ENCODE results near the gene NPL. TPM values are rescaled to one million over a fixed set of nuclear protein-coding genes. Genes with fewer than 3 reads are reported as not detected.

Gene NPL
- total RNA-seq, 4 donors from 2014 or later, result 11.0 to 21.8 (median 16.8) TPM

DNA sequence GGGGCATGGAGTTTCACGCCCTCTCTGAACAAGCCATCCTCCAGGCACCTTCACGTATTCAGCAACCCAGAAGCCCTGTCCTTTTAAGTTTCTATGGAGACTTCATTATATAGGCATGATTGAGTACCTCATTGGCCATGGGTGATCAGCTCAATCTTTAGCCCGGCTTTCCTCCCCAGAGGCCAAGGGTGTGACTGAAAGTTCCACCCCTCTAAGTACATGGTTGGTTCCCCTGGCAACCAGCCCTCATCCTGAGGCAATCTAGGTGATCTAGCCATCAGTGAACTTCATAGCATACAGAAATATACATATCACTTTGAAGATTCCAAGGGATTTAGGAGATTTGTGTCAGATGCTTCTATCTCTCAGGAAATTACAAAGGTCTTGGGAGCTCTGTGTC, 28.2 kb downstream of the NPL start:
- H3K27me3 ChIP-seq, result no peaks in the 10 kb centered on the region
- H3K4me3 ChIP-seq, result no peak overlapping the region
- 76% methylated on average over 3 of the region's 3 CpGs for WGBS
- no peaks in the 10 kb centered on the region for H3K9me3 ChIP-seq
- H3K4me1 ChIP-seq, result no peaks in the 10 kb centered on the region
- peaks cover 76% of the 10 kb centered on the region for H3K36me3 ChIP-seq
- no peak for DNase-seq (ENCODE audit: low spot score in 2 of 2)
- TF ChIP-seq EP300 (IDR thresholded peaks at IDR 0.05), result no peak
- TF ChIP-seq, protein P1, sequence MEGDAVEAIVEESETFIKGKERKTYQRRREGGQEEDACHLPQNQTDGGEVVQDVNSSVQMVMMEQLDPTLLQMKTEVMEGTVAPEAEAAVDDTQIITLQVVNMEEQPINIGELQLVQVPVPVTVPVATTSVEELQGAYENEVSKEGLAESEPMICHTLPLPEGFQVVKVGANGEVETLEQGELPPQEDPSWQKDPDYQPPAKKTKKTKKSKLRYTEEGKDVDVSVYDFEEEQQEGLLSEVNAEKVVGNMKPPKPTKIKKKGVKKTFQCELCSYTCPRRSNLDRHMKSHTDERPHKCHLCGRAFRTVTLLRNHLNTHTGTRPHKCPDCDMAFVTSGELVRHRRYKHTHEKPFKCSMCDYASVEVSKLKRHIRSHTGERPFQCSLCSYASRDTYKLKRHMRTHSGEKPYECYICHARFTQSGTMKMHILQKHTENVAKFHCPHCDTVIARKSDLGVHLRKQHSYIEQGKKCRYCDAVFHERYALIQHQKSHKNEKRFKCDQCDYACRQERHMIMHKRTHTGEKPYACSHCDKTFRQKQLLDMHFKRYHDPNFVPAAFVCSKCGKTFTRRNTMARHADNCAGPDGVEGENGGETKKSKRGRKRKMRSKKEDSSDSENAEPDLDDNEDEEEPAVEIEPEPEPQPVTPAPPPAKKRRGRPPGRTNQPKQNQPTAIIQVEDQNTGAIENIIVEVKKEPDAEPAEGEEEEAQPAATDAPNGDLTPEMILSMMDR (IDR thresholded peaks at IDR 0.05), result no peak
- TF ChIP-seq POLR2A (IDR thresholded peaks at IDR 0.05), result no peak
- no peak for TF ChIP-seq POLR2AphosphoS5 (IDR thresholded peaks at IDR 0.05)
- no peak overlapping the region for H3K27ac ChIP-seq

DNA sequence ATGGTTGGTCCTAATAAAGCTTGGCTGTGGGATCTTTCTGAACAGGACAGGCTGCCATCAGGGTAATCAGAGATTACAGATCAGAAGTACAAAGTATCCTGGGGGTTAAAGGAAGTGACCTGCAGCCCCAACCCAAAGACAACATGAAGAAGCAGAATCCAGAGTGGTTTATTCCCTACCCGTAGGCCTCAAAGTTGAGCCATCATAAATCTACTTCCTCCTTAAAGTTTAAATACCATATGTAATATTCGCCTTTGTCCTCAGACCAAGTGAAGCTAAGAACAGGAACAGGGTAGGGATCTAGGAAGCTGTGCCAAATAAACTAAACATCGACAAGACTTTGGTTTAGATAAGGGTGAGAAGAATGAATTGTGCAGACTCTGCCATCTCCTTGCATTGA, 33.6 kb downstream of the NPL start:
- Histone ChIP-seq H3K4me1 (no peaks in the 10 kb centered on the region), H3K4me3 (no peak overlapping the region), H3K27me3 (no peaks in the 10 kb centered on the region), H3K36me3 (peaks cover 50% of the 10 kb centered on the region), H3K27ac (no peak overlapping the region), H3K9me3 (no peaks in the 10 kb centered on the region)
- 71% methylated on average over 3 of the region's 3 CpGs for WGBS
- no peak for DNase-seq (ENCODE audit: low spot score in 2 of 2)
- no peak for TF ChIP-seq POLR2AphosphoS5 (IDR thresholded peaks at IDR 0.05)
- TF ChIP-seq POLR2A (IDR thresholded peaks at IDR 0.05), result no peak
- TF ChIP-seq EP300 (IDR thresholded peaks at IDR 0.05), result no peak
- TF ChIP-seq, protein P1 (IDR thresholded peaks at IDR 0.05), result no peak

DNA sequence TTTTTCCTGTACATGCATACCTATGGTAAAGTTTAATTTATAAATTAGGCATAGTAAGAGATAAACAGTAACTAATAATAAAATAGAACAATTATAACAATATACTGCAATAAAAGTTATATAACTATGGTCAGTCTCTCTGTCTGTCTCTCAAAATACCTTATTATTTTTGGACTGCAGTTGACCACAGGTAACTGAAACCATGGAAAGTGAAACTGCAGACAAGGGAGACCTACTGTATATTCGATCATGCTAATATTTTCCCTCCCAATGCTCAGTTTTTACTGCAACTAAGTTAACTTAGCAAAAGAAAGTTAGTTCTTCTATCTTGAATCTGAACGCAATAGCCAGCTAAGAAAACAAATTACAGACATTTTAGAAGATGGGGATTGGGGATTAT, 37.3 kb downstream of the NPL start:
- no peak overlapping the region for H3K27ac ChIP-seq
- TF ChIP-seq POLR2AphosphoS5 (IDR thresholded peaks at IDR 0.05) (no peak), EP300 (IDR thresholded peaks at IDR 0.05) (no peak), POLR2A (IDR thresholded peaks at IDR 0.05) (no peak)
- TF ChIP-seq, protein P1 (IDR thresholded peaks at IDR 0.05), result no peak
- H3K36me3 ChIP-seq, result peaks cover 33% of the 10 kb centered on the region
- no peaks in the 10 kb centered on the region for H3K4me1 ChIP-seq
- no peak overlapping the region for H3K4me3 ChIP-seq
- no peak for DNase-seq (ENCODE audit: low spot score in 2 of 2)
- no peaks in the 10 kb centered on the region for H3K9me3 ChIP-seq
- 88% methylated on average over 2 of the region's 2 CpGs for WGBS
- H3K27me3 ChIP-seq, result no peaks in the 10 kb centered on the region

DNA sequence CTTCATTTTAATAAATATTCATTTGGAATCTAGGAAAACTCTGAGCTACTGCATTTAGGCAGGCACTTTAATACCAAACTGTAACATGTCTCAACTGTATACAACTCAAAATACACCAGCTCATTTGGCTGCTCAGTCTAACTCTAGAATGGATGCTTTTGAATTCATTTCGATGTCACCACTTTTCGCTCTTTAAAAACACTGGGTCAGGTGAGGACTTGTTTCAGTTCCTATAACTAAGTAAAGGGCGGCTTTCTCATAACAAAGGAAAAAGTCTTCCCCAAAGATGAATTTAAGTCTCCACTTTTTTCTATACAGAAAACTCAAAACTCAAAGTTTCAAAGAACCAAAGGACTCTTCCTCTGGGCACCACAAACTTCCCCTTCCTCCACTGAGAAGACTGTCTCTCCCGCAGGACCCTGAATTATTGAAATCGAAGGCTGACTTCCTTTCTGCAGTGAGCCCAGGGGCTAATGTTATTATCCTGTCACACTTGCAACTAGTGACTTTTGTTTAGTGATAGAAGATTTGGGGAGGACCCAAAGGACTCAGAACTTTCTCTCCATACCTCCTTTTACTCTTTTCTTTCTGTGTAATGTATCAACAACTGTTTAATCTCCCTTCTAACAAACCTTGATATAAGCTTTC, 39.8 kb downstream of the NPL start:
- Histone ChIP-seq H3K4me1 (no peaks in the 10 kb centered on the region), H3K4me3 (no peak overlapping the region), H3K27ac (no peak overlapping the region), H3K36me3 (peaks cover 28% of the 10 kb centered on the region), H3K27me3 (no peaks in the 10 kb centered on the region), H3K9me3 (no peaks in the 10 kb centered on the region)
- TF ChIP-seq EP300 (IDR thresholded peaks at IDR 0.05) (no peak), POLR2A (IDR thresholded peaks at IDR 0.05) (no peak), POLR2AphosphoS5 (IDR thresholded peaks at IDR 0.05) (no peak)
- TF ChIP-seq, protein P1 (IDR thresholded peaks at IDR 0.05), result no peak
- DNase-seq (ENCODE audit: low spot score in 2 of 2), result no peak
- WGBS, result 75% methylated on average over 5 of the region's 5 CpGs

DNA sequence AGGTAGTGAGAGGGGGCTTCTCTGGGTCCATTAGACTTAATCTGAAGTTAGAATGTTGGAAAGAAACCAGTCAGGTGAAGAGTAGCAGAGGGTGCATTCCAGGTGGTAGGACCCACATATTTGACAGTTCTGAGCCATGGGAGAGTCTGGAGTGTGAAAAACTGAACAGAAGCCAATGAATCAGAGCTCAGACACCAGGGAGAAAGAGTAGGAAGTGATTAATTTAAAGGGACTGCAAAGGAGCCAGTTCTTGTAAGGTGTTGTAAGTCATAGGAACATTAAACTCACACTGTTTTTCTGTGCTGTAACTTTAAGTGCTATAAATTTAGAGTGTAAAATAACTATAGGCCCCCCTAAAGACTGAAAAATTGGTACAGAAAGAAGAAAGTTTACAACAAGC, 43.7 kb downstream of the NPL start:
- Histone ChIP-seq H3K4me3 (no peak overlapping the region), H3K4me1 (no peaks in the 10 kb centered on the region), H3K27ac (no peak overlapping the region), H3K9me3 (no peaks in the 10 kb centered on the region), H3K36me3 (peaks cover 13% of the 10 kb centered on the region), H3K27me3 (no peaks in the 10 kb centered on the region)
- no peak for DNase-seq (ENCODE audit: low spot score in 2 of 2)
- TF ChIP-seq, protein P1 (IDR thresholded peaks at IDR 0.05), result no peak
- TF ChIP-seq POLR2AphosphoS5 (IDR thresholded peaks at IDR 0.05) (no peak), POLR2A (IDR thresholded peaks at IDR 0.05) (no peak), EP300 (IDR thresholded peaks at IDR 0.05) (no peak)
